ENCODE measurements around the gene VPS45.

Gene VPS45

GRCh38 chr1:150187560-150187931 lies 120.0 kb downstream of the VPS45 start:
- Histone ChIP-seq H3K4me3 (replicated peaks; ENCODE audit: low read depth, low read length) (no peak overlapping the region), H3K36me3 (ENCODE audit: control insufficient read depth, insufficient read depth, low read length) (no peaks in the 10 kb centered on the region), H3K27me3 (replicated peaks; ENCODE audit: control insufficient read depth, insufficient read depth, low read length) (no peaks in the 10 kb centered on the region)
- no peak for TF ChIP-seq CTCF (IDR thresholded peaks at IDR 0.05; ENCODE audit: insufficient read depth, low read length, poor library complexity, severe bottlenecking)
- peak; percentile 9 for DNase-seq (ENCODE audit: extremely low read depth, insufficient read length)

GRCh38 chr1:150192012-150192411 lies 124.4 kb downstream of the VPS45 start:
- no peak overlapping the region for H3K4me3 ChIP-seq (replicated peaks; ENCODE audit: low read depth, low read length)
- TF ChIP-seq CTCF (IDR thresholded peaks at IDR 0.05; ENCODE audit: insufficient read depth, low read length, poor library complexity, severe bottlenecking): no peak
- no peak for DNase-seq (ENCODE audit: extremely low read depth, insufficient read length)

GRCh38 chr1:150194381-150195031 lies 126.9 kb downstream of the VPS45 start:
- Histone ChIP-seq H3K36me3 (ENCODE audit: control insufficient read depth, insufficient read depth, low read length) (no peaks in the 10 kb centered on the region), H3K4me3 (replicated peaks; ENCODE audit: low read depth, low read length) (no peak overlapping the region), H3K27me3 (replicated peaks; ENCODE audit: control insufficient read depth, insufficient read depth, low read length) (no peaks in the 10 kb centered on the region)
- no peak for TF ChIP-seq CTCF (IDR thresholded peaks at IDR 0.05; ENCODE audit: insufficient read depth, low read length, poor library complexity, severe bottlenecking)
- DNase-seq (ENCODE audit: extremely low read depth, insufficient read length): no peak

More at GRCh38 chr1:150192012-150192411, 124.4 kb downstream of the VPS45 start:
- Histone ChIP-seq H3K36me3 (ENCODE audit: control insufficient read depth, insufficient read depth, low read length) (no peaks in the 10 kb centered on the region), H3K27me3 (replicated peaks; ENCODE audit: control insufficient read depth, insufficient read depth, low read length) (no peaks in the 10 kb centered on the region)
